ENCODE measurements around the gene GDF7. TPM values are rescaled to one million over a fixed set of nuclear protein-coding genes. Genes with fewer than 3 reads are reported as not detected.

GDF7 gene
- total and polyA plus RNA-seq, 2 of the 8 experiments (the other 6 are each of a cell fraction or from before 2014, with no cell fraction given) = 0.04 to 0.06 TPM

DNA sequence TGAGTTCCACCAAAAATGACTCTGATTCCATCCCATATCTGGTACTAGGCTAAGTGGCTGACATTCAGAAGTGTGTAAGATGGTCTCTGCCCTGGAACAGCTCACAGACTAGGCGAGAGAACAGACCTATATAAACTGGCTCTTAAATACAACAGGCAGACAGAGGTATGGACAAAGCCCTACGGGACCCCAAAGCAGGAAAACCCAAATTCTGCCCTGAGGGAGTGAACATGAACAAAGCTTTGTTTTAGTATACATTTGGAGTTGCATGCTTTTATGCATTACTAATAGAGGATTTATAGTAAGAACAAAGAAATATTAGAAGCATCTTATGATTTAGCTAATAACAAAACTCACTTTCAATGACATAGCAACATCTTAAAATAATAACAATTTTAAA, 25.1 kb downstream of the GDF7 start:
- CTCF ChIA-PET (ENCODE audit: partially characterized antibody) = interaction anchor here (0.7 to 4.3 kb wide), 9 partner anchors 9 to 335 kb away, joined by 3 to 35 read pairs (median 4); no protein-coding TSS in a partner anchor
- TF ChIP-seq HDAC6 (IDR thresholded peaks at IDR 0.05; ENCODE audit: low read depth, low read length) = no peak
- no peak for TF ChIP-seq BACH1 (IDR thresholded peaks at IDR 0.05; ENCODE audit: low read length)
- TF ChIP-seq BRCA1 (IDR thresholded peaks at IDR 0.05; ENCODE audit: low read depth, low read length) = no peak
- TF ChIP-seq NANOG (IDR thresholded peaks at IDR 0.05; ENCODE audit: insufficient read depth, low read depth, low read length, poor library complexity, severe bottlenecking) = no peak
- no peak for TF ChIP-seq CTBP2 (IDR thresholded peaks at IDR 0.05; ENCODE audit: borderline replicate concordance, insufficient read depth, insufficient read length, low read length)
- TF ChIP-seq, protein P1, sequence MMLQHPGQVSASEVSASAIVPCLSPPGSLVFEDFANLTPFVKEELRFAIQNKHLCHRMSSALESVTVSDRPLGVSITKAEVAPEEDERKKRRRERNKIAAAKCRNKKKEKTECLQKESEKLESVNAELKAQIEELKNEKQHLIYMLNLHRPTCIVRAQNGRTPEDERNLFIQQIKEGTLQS (IDR thresholded peaks at IDR 0.05; ENCODE audit: insufficient read depth, low read depth, low read length) = no peak
- TF ChIP-seq TEAD4 (IDR thresholded peaks at IDR 0.05; ENCODE audit: low read depth, low read length) = no peak
- TF ChIP-seq KDM1A (IDR thresholded peaks at IDR 0.05; ENCODE audit: borderline replicate concordance, low read length) = no peak
- TF ChIP-seq SIRT6 (IDR thresholded peaks at IDR 0.05; ENCODE audit: low read length) = no peak
- TF ChIP-seq POU5F1 (IDR thresholded peaks at IDR 0.05; ENCODE audit: low read depth, low read length) = no peak
- POLR2A ChIA-PET (ENCODE audit: partially characterized antibody) = no interaction called here
- no peak overlapping the region for H4K8ac ChIP-seq (ENCODE audit: extremely low read depth, insufficient read depth, low read length)
- H3K27ac ChIP-seq (ENCODE audit: low read depth, low read length) = no peak overlapping the region
- no peaks in the 10 kb centered on the region for H3K79me2 ChIP-seq (ENCODE audit: control insufficient read depth in 1 of 2, insufficient read depth in 2 of 2, low read length in 2 of 2)
- no peak overlapping the region for H2AK5ac ChIP-seq (ENCODE audit: low read depth, low read length)
- peaks cover 0 to 3% of the 10 kb centered on the region in 2 experiments for H4K20me1 ChIP-seq (replicated peaks in 1 of 2; ENCODE audit: control insufficient read depth in 1 of 2, insufficient read depth in 2 of 2, low read length in 2 of 2)
- H2BK120ac ChIP-seq (replicated peaks; ENCODE audit: low read depth, low read length) = no peak overlapping the region
- H4K91ac ChIP-seq (replicated peaks; ENCODE audit: insufficient read length, low read length) = no peak overlapping the region
- FAIRE-seq (no peak), DNase-seq (ENCODE audit: low read depth in 1 of 2, low spot score in 2 of 2) (no peak)
- H2BK15ac ChIP-seq (ENCODE audit: low read length) = no peak overlapping the region
- H3K23ac ChIP-seq (ENCODE audit: insufficient read length) = no peak overlapping the region
- 84% methylated on average over 2 of the region's 2 CpGs; no CpG with 5 or more reads in 1 of the 2 experiments for WGBS, 2 experiments (ENCODE audit: extremely low coverage in 1 of 2, insufficient coverage in 1 of 2, insufficient read length in 1 of 2, insufficient replicate concordance in 2 of 2, low coverage in 1 of 2, low lambda C conversion rate in 2 of 2, missing lambda C conversion rate in 1 of 2)
- H3K56ac ChIP-seq (replicated peaks; ENCODE audit: insufficient read length, low read depth, low read length) = no peak overlapping the region
- H3K4ac ChIP-seq (replicated peaks; ENCODE audit: insufficient read length, low read depth, low read length) = no peak overlapping the region
- H3K14ac ChIP-seq (ENCODE audit: insufficient read length) = no peak overlapping the region
- H3K79me1 ChIP-seq (ENCODE audit: low read depth, low read length) = no peaks in the 10 kb centered on the region; the same call in 1 of the 2 replicates
- no peak overlapping the region for H3K18ac ChIP-seq (ENCODE audit: extremely low read depth, low read length)
- no peaks in the 10 kb centered on the region for H3K4me1 ChIP-seq (replicated peaks in 1 of 4; ENCODE audit: control insufficient read depth in 3 of 4, insufficient read depth in 4 of 4, low read length in 3 of 4)
- no peak overlapping the region for H2BK20ac ChIP-seq (ENCODE audit: low read length)
- H3K9ac ChIP-seq (replicated peaks in 1 of 4; ENCODE audit: extremely low read depth in 1 of 4, low read depth in 3 of 4, low read length in 3 of 4) = no peak overlapping the region
- no peak overlapping the region for H4K5ac ChIP-seq (ENCODE audit: insufficient read length, low read depth, low read length)
- no peak overlapping the region for H2BK12ac ChIP-seq (ENCODE audit: low read depth, low read length)
- H3K4me2 ChIP-seq (ENCODE audit: insufficient read depth in 1 of 2, low read depth in 2 of 2, low read length in 2 of 2) = no peak overlapping the region
- no peaks in the 10 kb centered on the region for H3K23me2 ChIP-seq (ENCODE audit: low read depth, low read length)
- H3K4me3 ChIP-seq (ENCODE audit: extremely low read depth in 1 of 4, insufficient read depth in 2 of 4, low read depth in 3 of 4, low read length in 4 of 4) = no peak overlapping the region
- no peaks in the 10 kb centered on the region for H3K27me3 ChIP-seq (replicated peaks in 1 of 4; ENCODE audit: control insufficient read depth in 3 of 4, extremely low read depth in 1 of 4, insufficient read depth in 3 of 4, low read length in 3 of 4)
- H3K9me3 ChIP-seq (ENCODE audit: insufficient read depth in 2 of 2, low read depth in 1 of 2, low read length in 1 of 2) = no peaks in the 10 kb centered on the region
- H2BK5ac ChIP-seq (ENCODE audit: low read depth, low read length) = no peak overlapping the region
- peaks cover 0 to 3% (median 0%) of the 10 kb centered on the region in 4 experiments; a peak in 1 of 8 replicates for H3K36me3 ChIP-seq (ENCODE audit: control insufficient read depth in 2 of 4, insufficient read depth in 4 of 4, low read length in 3 of 4)
- H2AFZ ChIP-seq (ENCODE audit: low read length) = no peak overlapping the region

Data from H1 (cell line).